GM23338 (cell line): Measurements from ENCODE around the gene SHC4. TPM values are rescaled to one million over a fixed set of nuclear protein-coding genes. Genes with fewer than 3 reads are reported as not detected.

ENCODE experiments used
- ATAC-seq: fragments of 200-7000 bp; cut with Tn5 transposase; 3 replicates; pipeline ENCODE4 v1.9.1; 2020
- DNase-seq: peaks from one replicate; pipeline ENCODE4 v3.0.0-alpha.2; 2015; ENCODE audit warnings: low spot score
- H2AFZ ChIP-seq: fragments of 200-600 bp; sonication (generic); 2 replicates; pipeline ENCODE4 v1.8.0; 2016; ENCODE audit warnings: antibody characterized with exemption, mild to moderate bottlenecking, moderate library complexity
- H3F3A ChIP-seq: fragments of 200-600 bp; sonication (generic); replicated peaks from 2 replicates; pipeline ENCODE4 v1.8.0; 2017; ENCODE audit warnings: antibody characterized with exemption, mixed run types, low read depth
- H3K27ac ChIP-seq: fragments of 200-600 bp; sonication (generic); 2 replicates; pipeline ENCODE4 v1.6.1; 2016; ENCODE audit warnings: low read depth
- H3K27me3 ChIP-seq: fragments of 200-600 bp; sonication (generic); 2 replicates; pipeline ENCODE4 v1.8.0; 2016; ENCODE audit warnings: mild to moderate bottlenecking, mixed run types, moderate library complexity; ENCODE audit not compliant: insufficient read depth
- H3K36me3 ChIP-seq: fragments of 200-600 bp; sonication (generic); 2 replicates; pipeline ENCODE4 v1.8.0; 2016; ENCODE audit warnings: mild to moderate bottlenecking; ENCODE audit not compliant: insufficient read depth
- H3K4me1 ChIP-seq: fragments of 200-600 bp; sonication (generic); 2 replicates; pipeline ENCODE4 v1.8.0; 2016; ENCODE audit warnings: mild to moderate bottlenecking, moderate library complexity; ENCODE audit not compliant: insufficient read depth
- H3K4me2 ChIP-seq: fragments of 200-600 bp; sonication (generic); 2 replicates; pipeline ENCODE4 v1.7.1; 2017; ENCODE audit warnings: mixed run types
- H3K4me3 ChIP-seq: fragments of 200-600 bp; sonication (generic); 2 replicates; pipeline ENCODE4 v1.6.1; 2016; ENCODE audit warnings: mixed run types
- H3K79me2 ChIP-seq: fragments of 200-600 bp; sonication (generic); replicated peaks from 2 replicates; pipeline ENCODE4 v1.8.0; 2017; ENCODE audit warnings: mild to moderate bottlenecking; ENCODE audit not compliant: insufficient read depth
- H3K9me2 ChIP-seq: fragments of 200-600 bp; sonication (generic); 2 replicates; pipeline ENCODE4 v1.8.0; 2017; ENCODE audit not compliant: insufficient read depth
- H4K20me1 ChIP-seq: fragments of 200-600 bp; sonication (generic); replicated peaks from 2 replicates; pipeline ENCODE4 v1.8.0; 2017; ENCODE audit warnings: mild to moderate bottlenecking; ENCODE audit not compliant: insufficient read depth
- H3K27ac Mint-ChIP-seq: 2 replicates; pipeline ENCODE4 v1.8.0; 2020; ENCODE audit warnings: inconsistent platforms, mild to moderate bottlenecking, moderate library complexity, mixed read lengths
- H3K27me3 Mint-ChIP-seq: 3 replicates; pipeline ENCODE4 v1.8.0; 2022; ENCODE audit warnings: low read depth, mild to moderate bottlenecking, moderate library complexity, mixed read lengths, inconsistent platforms; ENCODE audit not compliant: insufficient read depth, poor library complexity
- H3K36me3 Mint-ChIP-seq: 3 replicates; pipeline ENCODE4 v1.8.0; 2021; ENCODE audit warnings: low read depth, mild to moderate bottlenecking, inconsistent platforms, moderate library complexity, mixed read lengths
- H3K4me1 Mint-ChIP-seq: 3 replicates; pipeline ENCODE4 v1.8.0; 2020; ENCODE audit warnings: mild to moderate bottlenecking, inconsistent platforms, mixed read lengths
- H3K4me3 Mint-ChIP-seq: 3 replicates; pipeline ENCODE4 v1.8.0; 2021; ENCODE audit warnings: moderate library complexity, mild to moderate bottlenecking, inconsistent platforms, mixed read lengths
- H3K9me3 Mint-ChIP-seq: 3 replicates; pipeline ENCODE4 v1.8.0; 2020; ENCODE audit warnings: moderate library complexity, mild to moderate bottlenecking, inconsistent platforms, mixed read lengths
- CREB1 ChIP-seq: fragments of 250-450 bp; sonication (Bioruptor Pico); IDR thresholded peaks from 2 replicates; pipeline ENCODE4 v1.5.0; 2020; ENCODE audit warnings: low read depth, mild to moderate bottlenecking, moderate library complexity
- CTCF ChIP-seq, 2 experiments: fragments of 200-600 bp in 1 of 2; sonication (generic) in 1 of 2; conservative IDR thresholded peaks; 2 replicates each; pipeline versions ENCODE4 v1.5.1 to v1.6.1; 2016 to 2017; ENCODE audit warnings: antibody characterized with exemption in 2 of 2, low read depth in 2 of 2, mild to moderate bottlenecking in 2 of 2, moderate library complexity in 1 of 2
- ETS1 ChIP-seq: IDR thresholded peaks from 2 replicates; pipeline ENCODE4 v1.6.1; 2016; ENCODE audit warnings: antibody characterized with exemption
- EZH2 ChIP-seq: fragments of 200-600 bp; sonication (generic); IDR thresholded peaks from one replicate; pipeline ENCODE4 v1.8.0; 2017; ENCODE audit warnings: antibody characterized with exemption, mild to moderate bottlenecking, low read depth; ENCODE audit not compliant: unreplicated experiment
- JUNB ChIP-seq: IDR thresholded peaks from one replicate; pipeline ENCODE4 v1.6.1; 2016; ENCODE audit warnings: antibody characterized with exemption; ENCODE audit not compliant: unreplicated experiment
- NANOG ChIP-seq: IDR thresholded peaks from 2 replicates; pipeline ENCODE4 v1.6.1; 2016; ENCODE audit warnings: antibody characterized with exemption, borderline replicate concordance
- POLR2AphosphoS5 ChIP-seq: IDR thresholded peaks from 2 replicates; pipeline ENCODE4 v1.6.1; 2016; ENCODE audit warnings: antibody characterized with exemption, low read depth
- STAT1 ChIP-seq: IDR thresholded peaks from one replicate; pipeline ENCODE4 v1.6.1; 2016; ENCODE audit warnings: antibody characterized with exemption; ENCODE audit not compliant: unreplicated experiment
- ZNF114 ChIP-seq: fragments of 250-450 bp; sonication (Bioruptor Pico); IDR thresholded peaks from 2 replicates; pipeline ENCODE4 v1.5.0; 2020; ENCODE audit warnings: mild to moderate bottlenecking, moderate library complexity
- ZNF331 ChIP-seq: fragments of 250-450 bp; sonication (Bioruptor Pico); IDR thresholded peaks from 2 replicates; pipeline ENCODE4 v1.5.0; 2020; ENCODE audit warnings: low read depth, mild to moderate bottlenecking, moderate library complexity
- ZNF462 ChIP-seq: fragments of 250-450 bp; sonication (Bioruptor Pico); IDR thresholded peaks from 2 replicates; pipeline ENCODE4 v1.5.0; 2020; ENCODE audit warnings: mild to moderate bottlenecking, moderate library complexity
- polyA plus RNA-seq: library from polyadenylated mRNA; unstranded; fragments of >200 nt; fragmentation: Nextera tagmentation; extraction: Ambion mirVana; gene quantifications from 2 replicates; pipeline ENCODE4 v1.2.1, GENCODE V29; 2016
- total RNA-seq: library from RNA; depleted of rRNA; stranded (reverse); fragments of >200 nt; shearing (Covaris generic); gene quantifications from 2 replicates; pipeline ENCODE4 v1.2.3, GENCODE V29; 2014

Gene SHC4
- total and polyA plus RNA-seq, 2 experiments from 2014 or later = 0.21 to 0.32 TPM

- no peak overlapping the region for H3K4me2 ChIP-seq
- H3K4me3 ChIP-seq = no peak overlapping the region
- peaks cover 24% of the 10 kb centered on the region for H3K4me1 Mint-ChIP-seq
- ATAC-seq (no peak), DNase-seq (no peak)
- H3K9me2 ChIP-seq = no peaks in the 10 kb centered on the region
- no peaks in the 10 kb centered on the region for H3K27me3 Mint-ChIP-seq
- H3K9me3 Mint-ChIP-seq = no peaks in the 10 kb centered on the region
- no peaks in the 10 kb centered on the region for H3K27me3 ChIP-seq
- H4K20me1 ChIP-seq = 0 out of 2 replicates have a peak, but pooled peaks cover 5% of the 10 kb centered on the region
- peaks cover 20% of the 10 kb centered on the region for H3K79me2 ChIP-seq
- TF ChIP-seq POLR2AphosphoS5 = no peak
- TF ChIP-seq CREB1 (CRISPR knock-in tag) = no peak
- TF ChIP-seq ZNF114 (CRISPR knock-in tag) = no peak
- no peak for TF ChIP-seq CTCF (conservative IDR thresholded peaks at IDR 0.05; ENCODE audit: low read depth in 2 of 2)
- H3K4me1 ChIP-seq = 0 out of 2 replicates have a peak, but pooled peaks cover 4% of the 10 kb centered on the region
- peaks cover 31% of the 10 kb centered on the region for H3K36me3 ChIP-seq
- H3F3A ChIP-seq = no peaks in the 10 kb centered on the region
- no peak overlapping the region for H3K27ac ChIP-seq
- no peak overlapping the region for H3K4me3 Mint-ChIP-seq
- no peak overlapping the region for H2AFZ ChIP-seq
- peaks cover 17% of the 10 kb centered on the region; the same call in 2 of the 3 replicates for H3K36me3 Mint-ChIP-seq
- no peak overlapping the region for H3K27ac Mint-ChIP-seq
Measured at GRCh38 chr15:48795901-48796300, 167.8 kb downstream of the SHC4 start.

- H3K4me3 ChIP-seq = no peak overlapping the region
- DNase-seq (no peak), ATAC-seq (no peak)
- H3K36me3 Mint-ChIP-seq = peaks cover 27% of the 10 kb centered on the region; the same call in 2 of the 3 replicates
- no peak overlapping the region for H3K4me3 Mint-ChIP-seq
- no peak overlapping the region for H3K27ac Mint-ChIP-seq
- H3F3A ChIP-seq = no peaks in the 10 kb centered on the region
- no peak overlapping the region for H3K27ac ChIP-seq
- peaks cover 14% of the 10 kb centered on the region for H3K4me1 Mint-ChIP-seq
- H3K4me1 ChIP-seq = 0 out of 2 replicates have a peak, but pooled peaks cover 4% of the 10 kb centered on the region
- H3K27me3 ChIP-seq = no peaks in the 10 kb centered on the region
- H3K9me3 Mint-ChIP-seq = no peaks in the 10 kb centered on the region
- H4K20me1 ChIP-seq = 0 out of 2 replicates have a peak, but pooled peaks cover 3% of the 10 kb centered on the region
- no peaks in the 10 kb centered on the region for H3K27me3 Mint-ChIP-seq
- peaks cover 10% of the 10 kb centered on the region for H3K79me2 ChIP-seq
- peaks cover 33% of the 10 kb centered on the region for H3K36me3 ChIP-seq
- H2AFZ ChIP-seq = no peak overlapping the region
- no peaks in the 10 kb centered on the region for H3K9me2 ChIP-seq
- H3K4me2 ChIP-seq = no peak overlapping the region
- no peak for TF ChIP-seq CTCF (conservative IDR thresholded peaks at IDR 0.05; ENCODE audit: low read depth in 2 of 2)
- TF ChIP-seq ETS1 = no peak
- no peak for TF ChIP-seq NANOG
- TF ChIP-seq EZH2 = no peak
- TF ChIP-seq ZNF331 (CRISPR knock-in tag) = no peak
- TF ChIP-seq CREB1 (CRISPR knock-in tag) = no peak
- TF ChIP-seq STAT1 = no peak
- no peak for TF ChIP-seq JUNB
- no peak for TF ChIP-seq ZNF462 (CRISPR knock-in tag)
Measured at GRCh38 chr15:48794697-48795134, 169.0 kb downstream of the SHC4 start.
